GM12801 (cell line): Measurements from ENCODE around the gene SNAI1.

Source experiments
- CTCF ChIP-seq: IDR thresholded peaks from one replicate; pipeline ENCODE4 v1.5.1; 2011; ENCODE audit warnings: control low read depth; ENCODE audit not compliant: insufficient read length; ENCODE audit errors: extremely low read depth

The SNAI1 gene

GRCh38 chr20:49995586-49995985 lies 12.8 kb downstream of the SNAI1 start:
- no peak for TF ChIP-seq CTCF

GRCh38 chr20:49999329-49999728 lies 16.5 kb downstream of the SNAI1 start:
- no peak for TF ChIP-seq CTCF

GRCh38 chr20:50001784-50002311 lies 19.1 kb downstream of the SNAI1 start:
- no peak for TF ChIP-seq CTCF

- no peak for TF ChIP-seq CTCF
Observed at GRCh38 chr20:50003253-50003656, 20.5 kb downstream of the SNAI1 start.

- no peak for TF ChIP-seq CTCF
Observed at GRCh38 chr20:50004229-50004628, 21.4 kb downstream of the SNAI1 start.

GRCh38 chr20:50005471-50005981 lies 22.7 kb downstream of the SNAI1 start:
- no peak for TF ChIP-seq CTCF

- no peak for TF ChIP-seq CTCF
Observed at GRCh38 chr20:50007369-50007768, 24.6 kb downstream of the SNAI1 start.
